HFFc6 (cell line): ENCODE measurements around the gene NAP1L3. TPM values are rescaled to one million over a fixed set of nuclear protein-coding genes. Genes with fewer than 3 reads are reported as not detected.

ENCODE experiments used
- DNase-seq: peaks from one replicate; pipeline ENCODE4 v3.0.0-alpha.2; 2018
- H3K27ac Mint-ChIP-seq: 2 replicates; pipeline ENCODE4 v1.8.0; 2020; ENCODE audit warnings: mild to moderate bottlenecking, mixed read lengths
- H3K27me3 Mint-ChIP-seq: 2 replicates; pipeline ENCODE4 v1.8.0; 2021; ENCODE audit warnings: mild to moderate bottlenecking, moderate library complexity, mixed read lengths; ENCODE audit not compliant: insufficient read depth
- H3K36me3 Mint-ChIP-seq: 2 replicates; pipeline ENCODE4 v1.8.0; 2021; ENCODE audit warnings: low read depth, mixed read lengths
- H3K4me1 Mint-ChIP-seq: 2 replicates; pipeline ENCODE4 v1.8.0; 2020; ENCODE audit warnings: low read depth, mixed read lengths
- H3K4me3 Mint-ChIP-seq: 2 replicates; pipeline ENCODE4 v1.8.0; 2020; ENCODE audit warnings: mild to moderate bottlenecking, moderate library complexity, mixed read lengths
- H3K9me3 Mint-ChIP-seq: 2 replicates; pipeline ENCODE4 v1.8.0; 2020; ENCODE audit warnings: mild to moderate bottlenecking, mixed read lengths
- CTCF ChIP-seq: fragments of 200-600 bp; sonication (generic); IDR thresholded peaks from 2 replicates; pipeline ENCODE4 v1.5.0; 2021; ENCODE audit warnings: antibody characterized with exemption, mild to moderate bottlenecking
- total RNA-seq, 6 experiments: library from RNA; stranded (reverse); fragmentation: NEBNext Ultra II Directional; extraction: Animal tissue kit (Norgen Biotek cat#: 25700); gene quantifications; 2 replicates in 1 of 6; 3 replicates in 5 of 6; pipeline ENCODE4 v1.2.3, GENCODE V29; 2021

NAP1L3 gene
- total RNA-seq, 6 experiments from 2014 or later, result 1.8 to 9.7 (median 2.5) TPM

- peaks cover 11% of the 10 kb centered on the region; the same call in 1 of the 2 replicates for H3K4me1 Mint-ChIP-seq
- DNase-seq, result peak; percentile 36
- peak within 1 kb of the TSS; percentile 78 for H3K27ac Mint-ChIP-seq
- H3K9me3 Mint-ChIP-seq, result no peaks in the 10 kb centered on the region
- H3K27me3 Mint-ChIP-seq, result no peaks in the 10 kb centered on the region
- H3K36me3 Mint-ChIP-seq, result no peaks in the 10 kb centered on the region
- no peak for TF ChIP-seq CTCF
- H3K4me3 Mint-ChIP-seq, result peak within 1 kb of the TSS; percentile 93
These were observed 492 bp upstream of the NAP1L3 start, which contains the start of gene FAM133A for GRCh38 chrX:93673869-93674271. Gene FAM133A, plus strand, starts transcription at chrX:93674206. Its CDS starts 35,214 bp downstream, at chrX:93709420.

GRCh38 chrX:93660575-93660974, 12.8 kb downstream of the NAP1L3 start:
- H3K4me3 Mint-ChIP-seq, result no peak overlapping the region
- H3K9me3 Mint-ChIP-seq, result no peaks in the 10 kb centered on the region; the same call in 1 of the 2 replicates
- TF ChIP-seq CTCF, result no peak
- no peaks in the 10 kb centered on the region for H3K27me3 Mint-ChIP-seq
- H3K36me3 Mint-ChIP-seq, result no peaks in the 10 kb centered on the region
- no peaks in the 10 kb centered on the region for H3K4me1 Mint-ChIP-seq
- no peak for DNase-seq
- no peak overlapping the region for H3K27ac Mint-ChIP-seq

GRCh38 chrX:93649381-93649780, 24.0 kb downstream of the NAP1L3 start:
- Mint-ChIP-seq H3K4me3 (no peak overlapping the region), H3K27me3 (no peaks in the 10 kb centered on the region; the same call in 1 of the 2 replicates), H3K27ac (no peak overlapping the region), H3K36me3 (no peaks in the 10 kb centered on the region), H3K9me3 (no peaks in the 10 kb centered on the region; the same call in none of the 2 replicates), H3K4me1 (no peaks in the 10 kb centered on the region)
- no peak for TF ChIP-seq CTCF
- DNase-seq, result no peak

- H3K4me3 Mint-ChIP-seq, result no peak overlapping the region
- peaks cover 7% of the 10 kb centered on the region for H3K9me3 Mint-ChIP-seq
- no peak for DNase-seq
- H3K4me1 Mint-ChIP-seq, result no peaks in the 10 kb centered on the region
- H3K27me3 Mint-ChIP-seq, result no peaks in the 10 kb centered on the region
- H3K27ac Mint-ChIP-seq, result no peak overlapping the region
- H3K36me3 Mint-ChIP-seq, result no peaks in the 10 kb centered on the region
- TF ChIP-seq CTCF, result no peak
These were observed 35.8 kb downstream of the NAP1L3 start for GRCh38 chrX:93637591-93637990.

Other genes with a start within 250 kb of the NAP1L3 start
- gene FAM133A, start 628 bp upstream of the NAP1L3 start, total RNA-seq, result 1 to 10 TPM in 4 of 6 experiments, under 1 TPM in 1, not detected in 1; 0.14 to 1.9 (median 1.5) TPM